Muscle of back (tissue), 11 donors: Measurements from ENCODE around the gene CBLB. TPM values are rescaled to one million over a fixed set of nuclear protein-coding genes. Genes with fewer than 3 reads are reported as not detected.

ENCODE experiments used
- DNase-seq, 3 donors: peaks; one replicate each; pipeline versions ENCODE4 v3.0.0 to v3.0.0-alpha.2; 2013
- polyA plus RNA-seq, 10 donors: library from polyadenylated mRNA; unstranded; fragments of 120-200 nt; gene quantifications; one replicate each; pipeline ENCODE4 v1.2.1, GENCODE V29; 2013; ENCODE audit not compliant: insufficient read length in 10 of 10

Gene CBLB
- polyA plus RNA-seq, 10 donors, result 17.0 to 37.2 (median 25.8) TPM

DNA sequence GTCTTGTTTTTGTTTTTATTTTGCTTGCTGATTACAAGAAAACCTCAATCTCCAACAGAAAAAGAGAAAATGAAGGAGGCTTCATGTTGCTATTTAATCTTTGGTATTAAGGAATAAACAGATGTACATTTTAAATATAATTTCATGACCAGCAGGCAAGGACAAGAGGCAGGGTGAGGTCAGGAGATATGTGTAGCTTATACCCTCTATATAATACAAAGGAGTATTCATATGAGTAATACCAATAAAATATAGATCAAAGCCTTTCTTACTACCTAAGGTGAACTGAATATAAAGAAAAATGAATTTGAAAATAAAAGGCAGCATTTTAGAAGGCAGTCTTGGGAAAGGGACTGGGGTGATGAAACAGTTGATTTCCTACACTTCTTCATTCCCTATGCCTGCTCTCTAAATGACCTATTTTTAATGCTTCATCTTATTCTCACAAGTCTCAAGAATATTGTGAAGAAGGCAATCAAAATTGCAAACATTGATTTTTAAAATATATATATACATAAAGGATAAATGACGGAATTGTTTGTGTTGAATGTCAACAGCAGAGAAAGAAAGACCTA lies 8.6 kb upstream of the CBLB start:
- DNase-seq, result no peak

DNA sequence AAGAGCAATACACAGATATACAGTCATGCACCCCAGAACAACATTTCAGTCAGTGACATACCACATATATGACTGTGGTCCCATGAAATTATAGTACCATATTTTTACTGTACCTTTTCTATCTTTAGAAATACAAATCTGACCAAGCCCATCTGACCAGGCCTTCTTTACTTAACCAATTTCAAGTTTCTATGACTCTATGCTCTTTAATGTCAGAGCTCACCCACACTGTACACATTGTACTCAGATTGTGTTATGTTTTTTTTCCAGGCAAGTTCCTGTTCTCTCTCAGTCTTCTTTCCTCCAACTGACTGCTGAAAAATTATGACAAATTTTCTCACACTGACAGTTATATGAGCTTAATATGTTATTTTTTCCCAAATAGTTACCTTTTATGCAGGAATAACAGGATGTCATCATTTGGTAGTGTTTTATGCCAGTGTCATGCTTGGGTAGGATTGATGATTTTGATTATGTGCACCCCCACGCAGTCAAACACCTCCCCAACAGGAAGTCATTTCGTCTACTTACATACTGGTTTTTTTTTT lies 8.0 kb upstream of the CBLB start:
- DNase-seq, result no peak

DNA sequence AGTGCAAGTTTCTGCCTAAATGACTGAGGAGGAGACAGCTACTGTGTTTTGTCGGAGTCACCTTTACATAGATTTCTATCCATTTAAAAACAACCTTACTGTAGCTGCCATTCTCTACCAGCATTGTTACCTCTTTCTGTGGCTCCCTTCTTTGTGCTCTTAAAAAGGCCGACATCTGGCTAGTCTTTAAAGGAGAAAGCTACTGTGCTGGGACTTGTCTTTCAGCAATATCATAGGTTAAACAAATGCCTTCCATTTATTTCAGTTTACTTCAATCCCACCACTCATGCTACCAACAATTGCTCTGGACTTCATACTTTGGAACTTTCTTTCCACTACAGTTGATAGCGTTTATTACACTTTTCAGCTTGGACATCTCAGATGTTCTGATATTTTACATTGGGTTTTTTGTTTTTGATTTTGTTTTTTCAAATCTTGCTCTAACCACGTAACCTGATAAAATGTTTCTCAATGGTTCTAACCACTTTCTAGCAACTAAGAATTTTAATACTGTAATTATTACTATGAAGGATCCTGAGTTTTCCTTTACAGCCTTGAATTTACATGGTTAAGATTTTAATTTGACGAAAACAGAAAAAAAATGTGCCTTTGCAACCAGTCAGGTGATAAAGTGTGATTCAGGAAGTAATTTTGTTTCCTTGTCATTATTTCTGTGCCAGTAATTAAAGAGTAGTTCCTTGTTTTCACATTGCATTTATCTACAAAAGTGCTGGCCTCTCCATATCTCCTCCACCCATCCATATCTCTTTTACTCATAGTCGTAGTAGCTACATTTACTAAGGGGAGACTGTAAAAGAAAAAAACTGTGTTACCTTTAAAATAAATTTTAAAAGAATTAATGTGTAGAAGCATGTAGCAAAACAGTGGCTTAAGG lies 1.3 kb upstream of the CBLB start:
- no peak for DNase-seq

DNA sequence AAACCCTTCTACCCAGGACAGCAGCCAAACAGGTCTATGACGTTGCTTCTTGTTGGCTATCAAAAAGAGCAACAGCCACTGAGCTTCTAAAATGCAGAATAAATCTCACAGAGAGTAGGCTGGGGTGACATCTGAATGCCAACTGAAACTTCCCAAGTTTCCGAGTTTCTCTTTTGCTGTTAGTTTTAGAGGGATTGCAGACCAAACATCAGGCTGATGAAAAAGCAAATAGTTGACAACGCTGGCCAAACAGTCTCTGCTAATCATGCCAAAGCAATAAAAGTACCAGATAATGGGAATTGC lies 670 bp upstream of the CBLB start:
- DNase-seq, result no peak

DNA sequence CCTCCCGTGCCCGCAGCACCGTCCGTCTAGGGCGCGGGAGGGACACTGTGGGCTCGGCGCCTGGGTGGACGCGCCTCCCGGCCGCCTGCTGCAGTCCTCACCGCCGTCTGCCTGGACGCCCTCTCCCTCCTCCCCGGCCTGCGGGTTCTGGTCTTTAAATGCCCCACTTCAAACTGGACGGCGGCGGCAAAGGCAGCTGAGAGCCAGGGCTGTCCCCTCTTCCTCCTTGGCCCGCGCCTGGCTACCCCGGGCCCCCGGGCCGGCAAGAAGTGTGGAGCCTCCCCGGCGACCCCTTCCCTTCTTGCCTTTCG lies 426 bp downstream of the CBLB start:
- no peak for DNase-seq

DNA sequence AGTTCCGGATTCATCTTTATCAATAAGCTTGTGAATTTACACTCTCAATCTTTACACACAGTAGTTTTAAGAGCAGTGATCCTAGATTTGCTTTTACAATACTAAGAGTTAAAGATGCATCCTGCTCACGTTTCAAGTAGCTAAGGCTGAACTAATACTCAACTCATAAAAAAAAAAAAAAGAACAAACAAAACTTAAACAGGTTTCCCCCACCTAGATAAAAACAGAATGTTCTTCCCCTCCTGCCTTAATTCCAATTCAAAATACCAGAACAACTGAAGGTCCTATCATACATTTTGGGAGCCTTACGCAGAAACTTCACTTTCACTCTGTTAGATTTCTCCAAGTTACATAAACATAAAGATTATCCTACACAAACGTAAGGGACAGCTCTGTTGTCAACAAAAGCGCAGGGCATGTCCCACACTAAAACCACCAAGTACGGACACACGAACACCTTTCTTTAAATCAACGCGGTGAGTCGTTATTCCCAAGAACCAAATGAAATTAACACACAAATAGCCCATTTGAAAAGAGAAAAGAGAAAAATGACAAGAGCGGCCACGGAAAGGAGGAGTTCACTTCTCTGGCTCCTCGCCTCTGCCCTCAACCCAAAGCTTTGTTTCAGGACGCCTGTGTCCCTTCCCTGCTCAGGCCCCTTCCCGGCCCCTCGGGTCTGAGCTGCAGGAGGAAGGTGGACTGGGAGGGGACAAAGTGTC lies 941 bp downstream of the CBLB start:
- DNase-seq, result peak in 1 of 3 donors; percentile 68

DNA sequence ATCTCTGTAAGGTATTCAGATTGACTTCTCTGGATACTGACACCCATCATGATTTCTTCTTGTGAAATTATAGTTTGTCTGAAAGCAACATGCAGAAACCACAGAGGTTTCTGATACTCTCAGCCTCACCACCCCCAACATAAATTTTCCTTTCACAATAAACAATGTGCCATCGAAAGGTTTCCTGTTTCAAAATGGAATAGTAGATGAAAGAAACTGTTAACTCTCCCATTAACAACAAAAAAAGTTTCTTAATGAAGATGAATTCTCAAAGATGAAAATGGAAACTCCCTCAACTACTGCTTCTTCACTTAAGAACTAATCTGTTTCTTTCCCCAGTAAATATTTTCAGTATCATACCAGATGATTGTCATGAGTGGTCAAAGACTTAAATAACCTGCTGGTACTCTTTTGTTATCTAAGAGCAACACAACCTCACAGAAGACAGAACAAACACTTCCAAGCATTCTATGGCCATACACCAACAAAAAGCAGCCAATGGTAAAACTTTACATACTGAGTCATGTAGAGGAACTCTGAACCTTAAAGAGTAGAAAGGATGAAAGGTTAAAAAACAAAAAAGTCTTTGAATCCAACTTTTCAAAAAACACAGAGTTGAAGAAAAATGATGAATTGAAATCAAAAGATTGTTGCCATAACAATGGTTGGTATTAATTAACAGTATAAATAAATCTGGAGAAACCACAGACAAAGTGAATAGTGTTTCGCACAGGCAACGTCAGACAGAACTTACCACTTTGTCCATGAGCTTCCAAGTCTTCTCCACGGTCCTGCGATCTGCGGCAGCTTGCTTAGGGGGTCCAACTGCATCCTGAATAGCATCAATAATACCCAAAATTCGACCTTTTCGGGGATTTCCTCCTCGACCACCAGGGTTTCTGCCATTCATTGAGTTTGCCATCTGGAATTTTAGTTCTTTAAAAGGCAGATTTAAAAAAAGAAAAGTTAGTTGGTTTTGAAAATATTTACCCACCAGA lies 1.9 kb downstream of the CBLB start:
- DNase-seq, result peak in 1 of 3 donors; percentile 68

DNA sequence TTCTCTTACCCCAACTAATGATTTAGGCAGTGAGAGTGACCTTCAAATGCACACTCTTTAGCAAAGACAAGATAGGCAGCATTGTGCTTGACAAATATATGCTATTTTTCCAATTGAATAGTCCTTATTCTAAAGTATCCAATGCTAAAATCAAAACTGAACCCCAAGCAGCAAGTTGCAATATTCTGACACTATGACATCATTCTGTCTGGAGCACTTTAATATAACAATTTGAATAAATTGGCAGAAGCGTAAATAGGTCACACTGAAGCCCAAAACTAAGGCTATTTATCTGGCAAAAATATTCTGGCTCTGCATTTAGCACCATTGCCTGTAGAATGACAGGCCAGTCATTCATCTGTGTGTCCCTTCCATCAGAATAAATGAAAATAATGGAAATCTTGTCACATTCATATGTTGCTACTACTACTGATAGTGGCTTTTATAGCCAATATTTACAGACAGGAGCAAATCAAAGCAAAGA lies 2.9 kb downstream of the CBLB start:
- no peak for DNase-seq

DNA sequence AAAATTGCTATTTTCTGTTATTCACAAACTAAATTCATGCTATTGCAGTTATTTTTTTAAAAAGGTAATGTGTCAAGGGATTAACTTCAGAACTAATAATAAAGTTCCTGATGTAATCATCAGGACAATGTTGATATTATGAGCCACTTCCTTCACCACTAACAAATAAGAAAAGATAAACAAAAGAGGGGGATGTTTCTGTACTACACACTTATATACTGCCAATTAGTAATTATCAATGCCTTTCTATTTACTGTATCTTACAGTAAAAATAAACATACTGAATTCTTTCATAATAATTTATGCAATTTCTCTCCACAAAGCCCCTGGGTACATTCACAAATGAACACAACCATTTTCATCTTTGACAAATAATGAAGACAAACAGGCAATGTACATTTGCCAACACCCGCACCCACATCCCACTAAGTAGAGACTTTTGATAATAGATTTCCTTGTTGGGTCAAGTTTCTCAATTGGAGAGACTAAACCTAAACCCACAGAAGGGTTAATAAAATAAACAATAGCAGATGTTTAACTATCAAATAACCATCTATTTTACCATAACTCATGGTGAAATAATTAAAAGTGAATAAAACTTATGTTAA lies 3.7 kb downstream of the CBLB start:
- DNase-seq, result no peak

DNA sequence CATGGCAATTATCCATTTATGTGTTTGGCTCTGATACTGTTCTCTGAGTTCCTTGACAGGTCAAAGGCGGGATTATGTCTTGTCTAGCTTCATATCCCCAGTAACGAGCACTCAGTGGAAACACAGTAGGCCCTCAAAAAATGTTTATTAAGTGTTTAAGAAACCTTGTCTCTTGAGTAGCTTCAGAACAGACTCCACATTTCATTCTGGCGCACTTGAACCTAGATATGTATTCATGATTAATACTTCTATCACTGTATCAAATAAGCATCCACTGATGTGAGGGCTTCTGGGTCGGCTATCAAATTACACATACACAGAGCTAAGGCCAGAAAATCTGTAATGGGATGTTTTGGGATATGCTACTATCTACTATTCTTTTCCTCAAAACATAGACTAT lies 4.6 kb downstream of the CBLB start:
- no peak for DNase-seq

DNA sequence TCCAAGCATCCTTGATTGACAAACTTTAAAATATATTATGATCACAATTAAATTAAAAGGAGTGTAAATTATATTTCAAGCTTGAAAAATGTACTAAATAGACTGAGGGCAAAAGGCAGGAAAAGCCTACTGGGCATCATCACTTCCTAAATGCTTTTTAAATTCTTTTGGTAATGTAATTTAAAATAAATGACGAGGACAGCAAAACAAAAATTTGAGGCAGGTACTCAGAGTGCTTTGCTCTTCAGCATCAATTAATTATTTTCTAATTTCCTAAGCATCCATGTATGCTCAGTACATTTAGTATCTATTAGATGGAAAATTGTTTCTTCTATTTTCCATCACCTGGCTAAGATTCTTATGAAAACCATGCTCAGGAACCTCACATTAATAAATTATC lies 5.2 kb downstream of the CBLB start:
- DNase-seq, result no peak

DNA sequence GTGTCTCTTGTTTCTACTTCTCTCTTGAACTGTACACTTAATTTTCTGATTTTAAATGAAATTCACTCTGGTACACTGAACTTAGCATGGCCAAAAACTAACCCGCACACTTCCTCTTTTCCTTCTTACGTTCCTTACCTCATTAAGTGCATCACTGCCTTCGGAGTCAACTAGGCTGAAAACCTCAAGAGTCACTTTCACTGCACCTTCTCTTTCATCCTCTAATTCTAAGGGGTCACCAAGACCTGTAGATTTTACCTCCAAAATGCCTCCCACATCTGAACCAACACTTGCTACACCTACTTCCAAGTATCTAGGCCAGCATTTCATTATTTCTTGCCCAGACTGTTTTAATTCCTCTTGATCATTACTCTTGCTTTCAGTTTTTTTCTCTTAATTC lies 6.6 kb downstream of the CBLB start:
- DNase-seq, result no peak

DNA sequence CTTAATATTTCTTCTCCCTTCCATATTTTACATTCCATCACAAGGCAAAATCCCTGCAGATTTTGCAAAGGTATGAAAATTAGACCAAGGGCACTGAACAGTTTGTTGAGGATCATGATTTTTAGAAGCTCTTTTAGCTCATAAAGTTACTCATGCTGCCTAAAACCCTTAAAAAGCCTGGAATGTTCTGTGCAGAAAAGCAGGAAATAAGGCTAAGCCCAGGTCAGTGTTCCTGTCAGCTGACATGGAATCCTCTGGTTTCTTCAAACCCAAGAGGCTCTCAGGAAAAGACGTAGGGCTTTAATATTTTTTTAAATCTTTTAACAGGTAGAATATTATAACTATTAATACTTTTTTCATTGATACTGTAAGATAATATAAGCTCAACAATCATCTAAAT lies 8.2 kb downstream of the CBLB start:
- DNase-seq, result no peak

DNA sequence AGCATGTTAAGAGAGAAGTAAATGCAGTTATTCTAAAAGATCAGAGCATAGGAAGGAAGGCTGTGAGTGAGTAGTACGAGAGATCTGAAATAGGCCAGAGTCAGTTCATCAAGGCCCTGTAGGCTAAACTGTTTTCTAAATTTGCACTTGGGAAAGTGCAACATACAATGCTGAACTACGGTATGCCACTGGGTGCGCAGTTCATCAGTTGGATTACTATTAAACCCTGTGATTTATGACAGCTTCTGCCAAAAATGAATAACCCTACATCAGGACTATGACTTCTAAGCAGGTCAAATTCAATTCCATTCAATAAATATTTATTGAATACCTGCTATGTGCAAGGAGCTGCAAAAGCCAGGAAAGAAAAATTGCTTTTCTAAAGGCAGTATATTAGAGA lies 10.8 kb downstream of the CBLB start:
- DNase-seq, result no peak

DNA sequence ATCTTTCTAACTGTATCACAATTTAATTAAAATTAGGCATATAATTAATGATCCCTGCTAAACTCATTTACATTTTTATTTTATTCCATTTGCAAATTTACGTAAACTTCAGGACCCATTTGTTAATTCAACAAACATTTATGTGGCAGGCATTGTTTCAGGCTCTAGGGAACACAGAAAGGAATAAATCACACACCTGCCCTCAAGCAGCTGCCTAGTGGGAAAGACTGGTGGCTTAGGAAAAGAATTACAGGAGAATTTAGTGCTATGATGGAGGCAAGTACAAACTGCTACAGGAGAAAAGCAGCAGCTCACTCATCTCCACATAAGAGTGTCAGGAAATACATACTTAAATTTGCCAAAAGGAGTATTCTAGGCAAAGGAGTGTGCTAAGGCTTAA lies 11.2 kb downstream of the CBLB start:
- DNase-seq, result no peak

DNA sequence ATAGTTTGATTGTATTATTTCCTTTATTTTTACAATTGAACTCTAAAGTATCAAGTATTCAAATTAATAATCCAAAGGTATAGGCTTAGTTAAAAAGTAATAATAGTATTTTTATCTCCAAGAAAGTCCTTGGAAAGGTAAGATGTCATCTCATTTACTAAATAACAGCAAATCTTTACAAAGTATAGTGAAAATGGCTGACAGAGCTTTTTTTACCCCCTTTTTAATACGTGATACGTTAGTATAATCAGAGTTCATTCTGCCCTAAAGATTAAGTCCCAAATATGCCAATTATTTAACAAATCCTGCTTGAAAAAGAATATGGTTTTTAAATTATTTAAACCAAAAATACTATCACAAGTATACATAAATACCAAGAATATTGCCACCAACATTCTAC lies 12.2 kb downstream of the CBLB start:
- no peak for DNase-seq

DNA sequence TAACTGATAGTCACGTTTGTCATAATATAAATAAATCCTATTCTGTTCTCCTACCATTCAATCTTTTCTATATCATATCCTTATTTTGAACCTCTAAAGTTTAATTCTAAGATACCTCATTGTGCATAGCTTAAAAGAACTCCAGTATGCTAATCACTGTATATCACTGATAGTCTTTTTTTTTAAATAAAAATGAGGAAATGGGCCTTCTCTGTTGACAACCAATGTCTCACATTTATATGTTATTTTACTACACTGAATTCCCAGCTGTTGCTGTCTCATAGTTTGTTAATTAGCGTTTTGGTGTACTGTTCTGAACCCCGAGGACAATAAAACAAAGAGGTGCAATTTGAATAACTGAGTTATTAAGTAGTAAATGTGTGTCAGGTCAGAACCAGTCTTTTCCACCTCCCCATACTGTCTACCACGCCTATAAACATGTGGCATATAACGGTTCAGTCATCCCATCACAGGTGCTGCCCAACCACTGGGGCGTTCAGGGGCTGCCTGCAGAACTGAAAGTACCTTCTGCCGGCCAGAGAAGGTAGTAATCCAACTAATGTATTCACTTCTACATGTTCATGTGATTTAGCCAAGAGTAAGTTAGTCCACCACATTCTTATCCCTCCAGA lies 14.9 kb downstream of the CBLB start:
- DNase-seq, result no peak

DNA sequence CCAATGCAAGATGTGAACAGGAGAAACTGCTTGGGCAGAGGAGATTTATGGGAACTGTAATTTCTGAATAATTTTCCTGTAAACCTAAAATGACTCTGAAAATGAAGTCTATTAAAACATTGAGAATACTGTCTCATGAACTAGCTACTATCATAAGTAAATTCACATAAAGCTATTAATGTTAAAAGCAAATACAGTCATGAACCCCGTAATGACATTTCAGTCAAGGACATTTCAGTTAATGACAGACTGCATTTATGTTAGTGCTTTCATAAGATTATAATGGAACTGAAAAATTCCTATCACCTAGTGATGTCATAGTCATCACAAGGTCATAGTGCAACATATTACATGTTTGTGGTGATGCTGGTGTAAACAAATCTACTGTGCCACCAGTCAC lies 17.2 kb downstream of the CBLB start:
- DNase-seq, result no peak

DNA sequence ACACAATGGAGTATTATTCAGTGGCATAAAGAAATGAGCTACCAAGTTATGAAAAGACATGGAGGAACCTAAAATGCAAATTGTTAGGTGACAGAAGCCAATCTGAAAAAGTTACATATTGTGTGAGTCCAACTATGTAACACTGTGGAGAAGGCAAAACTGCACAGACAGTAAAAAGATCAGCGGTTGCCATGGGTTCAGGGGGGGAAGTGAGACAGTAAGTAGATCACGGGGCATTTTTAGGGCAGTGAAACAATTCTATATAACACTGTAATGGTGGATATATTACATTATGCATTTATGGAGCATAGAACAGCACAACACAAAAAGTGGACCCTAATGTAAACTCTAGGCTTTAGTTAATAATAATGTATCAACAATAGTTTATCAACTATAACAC lies 17.6 kb downstream of the CBLB start:
- no peak for DNase-seq

DNA sequence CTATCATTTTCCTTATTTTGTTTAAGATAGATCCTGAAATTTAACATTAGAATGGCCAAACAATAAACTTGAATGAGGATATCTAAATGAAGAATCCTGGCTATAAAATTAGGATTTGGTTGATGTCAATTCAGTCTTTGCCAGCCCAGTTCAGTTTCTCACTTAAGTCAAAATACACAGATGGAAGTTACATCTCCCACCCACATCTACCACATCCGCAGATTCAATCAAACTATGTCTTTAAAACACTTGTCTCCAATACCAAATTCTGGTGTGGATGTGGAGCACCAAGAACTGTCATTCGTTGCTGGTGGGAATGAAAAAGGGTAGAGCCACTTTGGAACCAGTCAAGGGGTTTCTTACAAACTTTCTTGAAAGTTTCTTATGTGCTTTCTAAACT lies 18.2 kb downstream of the CBLB start:
- no peak for DNase-seq

DNA sequence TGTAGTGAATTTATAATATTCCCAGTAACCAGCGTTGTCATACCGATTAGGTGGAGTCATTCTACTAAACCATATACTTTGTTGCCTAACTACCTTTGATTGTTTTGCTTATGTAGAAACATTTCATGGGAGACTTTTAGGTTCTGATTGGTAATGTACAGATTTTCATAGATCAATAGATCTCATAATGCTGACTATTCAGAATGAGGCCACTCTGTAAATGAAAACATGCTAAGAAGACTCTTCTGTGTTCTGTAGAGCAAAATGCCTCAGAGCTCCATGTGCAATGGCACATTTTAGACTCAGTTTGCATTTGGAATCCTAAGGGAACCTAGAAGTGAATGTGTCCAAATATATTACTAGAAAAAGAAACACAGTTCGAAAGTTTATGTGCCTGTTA lies 20.0 kb downstream of the CBLB start:
- no peak for DNase-seq
